NCI-H1694 treated with DMSO at 0.1 percent for 48 hours (cell line): Measurements from ENCODE around the gene MAP1S.

Source experiments
- DNase-seq: peaks from one replicate; lab custom pipeline; 2025; lab: John Stamatoyannopoulos, UW

MAP1S gene

DNA sequence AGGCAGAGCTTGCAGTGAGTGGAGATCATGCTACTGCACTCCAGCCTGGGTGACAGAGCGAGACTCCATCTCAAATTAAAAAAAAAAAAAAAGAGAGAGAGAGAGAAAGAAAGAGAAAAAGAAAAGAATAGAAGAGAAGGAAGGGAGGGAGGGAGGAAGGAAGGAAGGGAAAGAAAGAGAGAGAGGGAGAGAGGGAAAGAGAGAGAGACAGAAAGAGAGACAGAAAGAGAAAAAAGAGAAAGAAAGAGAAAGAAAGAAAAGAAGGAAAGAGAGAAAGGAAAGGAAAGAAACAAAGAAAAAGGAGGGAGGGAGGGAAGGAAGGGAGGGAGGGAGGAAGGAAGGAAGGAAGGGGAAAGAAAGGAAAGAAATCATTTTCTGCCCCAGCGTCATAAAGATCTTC, 24.1 kb upstream of the MAP1S start:
- DNase-seq, result no peak

DNA sequence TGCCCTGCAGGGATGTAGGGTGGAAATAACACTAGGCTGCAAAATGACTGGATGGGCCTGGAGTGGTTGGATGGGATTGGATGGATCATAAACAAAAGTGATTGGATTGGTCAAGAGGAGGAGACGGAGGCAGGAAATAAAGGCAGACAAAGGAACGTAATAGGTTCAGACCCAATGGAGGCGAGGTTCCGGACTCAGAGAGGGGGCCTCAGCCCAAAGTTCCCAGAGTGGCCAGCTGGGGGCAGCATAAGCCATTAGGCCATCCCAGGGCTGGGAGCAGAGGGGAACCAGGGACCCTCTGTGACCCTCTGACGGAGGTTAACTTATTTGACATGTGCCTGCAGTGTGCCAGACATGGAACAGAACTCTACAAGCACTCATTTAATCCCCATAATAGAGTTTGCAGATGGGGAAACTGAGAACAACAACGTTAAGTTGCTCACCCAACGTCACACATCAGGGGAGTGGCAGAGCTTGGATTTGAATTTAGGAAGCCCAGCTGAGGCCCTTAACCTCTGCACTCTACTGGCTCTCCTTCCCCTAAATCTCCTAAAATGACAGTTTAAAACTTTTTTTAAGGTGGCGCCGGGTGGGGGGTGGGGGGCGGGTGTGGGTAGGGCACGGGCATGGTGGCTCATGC, 15.3 kb upstream of the MAP1S start:
- no peak for DNase-seq

DNA sequence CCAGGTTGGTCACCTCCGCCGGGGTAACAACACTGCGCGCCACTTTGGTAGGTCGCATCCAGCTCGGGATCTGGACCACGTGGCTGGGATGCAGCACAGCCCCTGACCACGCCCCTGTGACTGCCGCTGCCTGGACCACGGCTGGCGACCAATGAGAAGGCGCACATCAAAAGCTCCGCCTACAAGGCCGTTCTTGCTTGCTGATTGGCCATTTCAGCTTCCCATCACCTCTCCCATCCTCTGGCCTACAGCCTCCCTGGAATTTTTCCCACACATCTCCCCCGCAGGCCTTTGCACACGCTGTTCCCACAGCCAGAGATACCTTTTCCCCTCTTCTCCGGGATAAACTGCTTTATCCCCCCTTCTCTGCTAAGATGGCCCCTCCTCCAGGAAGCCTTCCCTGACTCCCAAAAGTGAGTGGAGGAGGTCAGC, 12.5 kb upstream of the MAP1S start:
- DNase-seq, result no peak

DNA sequence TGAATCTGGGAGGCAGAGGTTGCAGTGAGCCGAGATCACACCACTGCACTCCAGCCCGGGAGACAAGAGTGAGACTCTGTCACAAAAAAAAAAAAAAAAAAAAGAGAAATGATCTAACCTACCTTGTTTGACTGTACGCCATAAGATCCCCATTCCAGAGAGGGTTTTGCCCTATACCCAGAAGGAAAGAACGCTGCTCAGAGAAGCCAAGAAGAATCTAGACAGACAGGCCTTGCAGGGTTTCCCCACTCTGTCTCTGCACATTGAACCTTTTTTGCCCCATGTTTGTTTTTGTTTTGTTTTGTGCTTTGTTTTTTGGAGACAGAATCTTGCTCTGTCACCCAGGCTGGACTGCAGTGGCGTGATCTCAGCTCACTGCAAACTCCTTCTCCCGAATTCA, 7.4 kb upstream of the MAP1S start:
- DNase-seq, result no peak

DNA sequence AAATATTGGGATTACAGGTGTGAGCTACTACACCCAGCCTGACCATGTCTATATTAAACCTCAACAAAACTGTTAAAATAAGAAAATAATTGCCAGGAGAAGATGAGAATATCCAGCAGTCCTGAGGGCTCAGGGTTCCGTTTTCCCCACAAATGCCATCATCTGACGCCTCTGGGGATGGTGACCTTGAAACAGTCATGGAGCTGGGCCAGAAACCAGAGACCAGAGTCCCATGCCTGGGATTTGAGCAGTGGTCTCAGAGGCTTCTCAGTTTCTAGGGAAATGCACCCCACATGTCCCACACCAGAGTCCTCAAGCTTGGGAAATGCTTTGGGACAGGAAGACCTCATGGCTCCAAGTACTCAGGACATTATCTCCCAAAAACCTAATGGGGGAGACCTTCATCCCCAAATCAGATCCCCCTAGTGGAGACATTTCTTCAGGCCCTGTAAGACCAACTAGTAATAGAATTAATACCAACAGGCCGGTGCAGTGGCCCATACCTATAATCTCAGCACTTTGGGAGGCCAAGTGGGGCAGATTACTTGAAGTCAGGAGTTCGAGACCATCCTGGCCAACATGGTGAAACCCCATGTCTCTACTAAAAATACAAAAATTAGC, 2.9 kb upstream of the MAP1S start:
- no peak for DNase-seq

DNA sequence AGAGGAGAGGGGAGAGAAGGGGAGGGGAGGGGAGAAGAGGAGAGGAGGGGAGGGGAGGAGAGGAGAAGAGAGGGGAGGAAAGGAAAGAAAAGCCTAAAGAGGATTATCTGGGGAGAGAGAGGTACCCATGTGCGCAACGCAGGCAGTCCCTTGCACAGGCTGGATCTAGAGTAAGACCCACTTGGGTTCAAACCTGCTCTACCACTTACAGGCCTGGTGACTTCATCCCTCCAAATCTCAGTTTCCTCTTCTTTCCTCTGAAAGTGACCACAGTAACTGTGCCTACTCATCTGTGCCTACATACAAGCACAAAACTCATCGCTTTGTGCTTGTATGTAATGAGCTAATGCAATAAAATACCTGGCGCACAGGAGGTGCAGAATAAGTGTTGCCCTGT, 732 bp upstream of the MAP1S start:
- no peak for DNase-seq

DNA sequence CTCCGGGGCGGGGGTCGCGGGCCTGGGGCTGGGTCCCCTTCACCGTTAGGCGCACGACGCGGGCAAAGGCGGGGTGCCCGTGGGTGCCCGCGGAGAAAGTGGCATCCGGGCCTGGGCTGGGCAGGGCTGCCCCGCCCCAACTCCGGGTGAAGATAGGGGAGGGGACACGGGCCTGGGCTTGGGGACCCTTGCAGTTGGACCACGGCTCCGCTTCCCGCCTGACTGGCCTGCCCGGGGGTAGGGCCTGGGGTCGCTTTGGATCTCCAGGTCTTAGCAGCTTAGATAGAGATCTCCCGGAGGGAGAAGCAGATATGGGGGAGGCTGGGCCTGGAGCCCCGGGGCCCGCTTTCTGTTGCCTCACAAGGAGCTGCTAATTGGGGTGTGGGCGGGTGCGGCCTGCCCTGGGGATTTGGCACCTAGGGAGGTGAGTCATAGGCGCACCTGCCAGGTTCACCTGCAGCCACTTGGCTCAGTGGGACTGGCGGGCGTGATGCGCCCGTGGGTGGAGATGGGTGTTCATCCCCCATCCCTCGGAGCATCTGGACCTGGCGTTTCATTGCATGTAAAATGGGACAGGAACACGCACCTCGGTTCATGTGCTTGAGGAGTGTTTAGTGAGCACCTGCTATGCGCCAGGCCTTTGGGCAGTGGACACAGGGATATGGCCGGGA, 585 bp downstream of the MAP1S start:
- no peak for DNase-seq

DNA sequence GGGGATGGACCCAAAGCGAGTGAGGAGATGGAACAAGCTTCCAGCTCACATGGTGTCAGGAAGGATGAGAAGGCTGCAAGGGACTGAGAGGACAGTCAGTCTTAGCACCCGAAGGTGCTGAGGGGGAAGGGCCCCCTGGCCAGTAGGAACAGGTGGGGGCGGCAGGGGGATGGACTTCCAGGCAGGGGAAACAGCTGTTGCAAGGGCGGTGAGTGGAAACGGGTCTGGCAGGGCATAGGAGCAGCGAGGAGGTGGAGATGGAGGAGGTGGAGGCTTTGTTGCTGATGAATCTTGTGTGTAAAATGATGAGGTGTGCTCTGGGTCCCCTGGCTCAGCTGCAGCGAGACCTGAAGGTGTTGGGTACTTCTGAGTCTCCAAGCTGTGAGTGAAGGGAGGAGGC, 1.2 kb downstream of the MAP1S start:
- DNase-seq, result no peak

DNA sequence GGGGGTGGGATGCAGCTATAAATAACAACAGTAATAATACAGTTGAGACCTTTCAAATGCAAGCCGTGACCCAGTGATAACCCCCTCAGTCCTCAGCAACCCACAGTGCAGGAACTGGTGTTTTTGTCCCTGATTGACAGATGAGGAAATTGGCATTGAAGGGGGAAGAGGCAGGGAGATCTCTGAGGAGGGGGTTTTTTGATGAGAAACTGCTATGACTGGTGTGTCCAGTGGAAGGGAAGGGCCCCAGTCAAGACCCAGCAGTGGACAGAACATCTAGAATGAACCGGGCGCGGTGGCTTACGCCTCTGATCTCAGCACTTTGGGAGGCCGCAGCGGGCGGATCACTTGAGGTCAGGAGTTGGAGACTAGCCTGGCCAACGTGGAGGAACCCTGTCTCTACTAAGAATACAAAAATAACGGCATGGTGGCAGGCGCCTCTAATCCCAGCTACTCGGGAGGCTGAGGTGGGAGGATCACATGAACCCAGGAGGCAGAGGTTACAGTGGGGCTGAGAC, 1.9 kb downstream of the MAP1S start:
- DNase-seq, result no peak

DNA sequence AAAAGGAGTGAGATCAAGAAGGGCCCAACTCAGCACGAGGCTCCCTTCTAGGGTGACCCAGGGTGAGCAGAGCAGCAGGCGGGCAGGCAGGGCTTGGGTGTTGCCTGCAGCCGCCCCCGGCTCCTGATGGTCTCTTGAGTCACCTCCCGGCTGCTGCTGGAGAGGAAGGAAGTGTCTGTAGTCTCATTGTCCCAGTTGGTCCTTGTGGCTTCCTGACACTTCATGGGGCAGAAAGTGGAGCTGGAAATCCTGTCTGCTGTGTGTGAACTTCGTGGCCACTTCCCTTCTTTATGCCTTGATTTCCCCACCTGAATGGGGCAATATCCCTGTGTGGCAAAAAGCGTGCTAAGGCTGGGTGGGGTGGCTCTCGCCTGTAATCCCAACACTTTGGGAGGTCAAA, 2.5 kb downstream of the MAP1S start:
- DNase-seq, result no peak

DNA sequence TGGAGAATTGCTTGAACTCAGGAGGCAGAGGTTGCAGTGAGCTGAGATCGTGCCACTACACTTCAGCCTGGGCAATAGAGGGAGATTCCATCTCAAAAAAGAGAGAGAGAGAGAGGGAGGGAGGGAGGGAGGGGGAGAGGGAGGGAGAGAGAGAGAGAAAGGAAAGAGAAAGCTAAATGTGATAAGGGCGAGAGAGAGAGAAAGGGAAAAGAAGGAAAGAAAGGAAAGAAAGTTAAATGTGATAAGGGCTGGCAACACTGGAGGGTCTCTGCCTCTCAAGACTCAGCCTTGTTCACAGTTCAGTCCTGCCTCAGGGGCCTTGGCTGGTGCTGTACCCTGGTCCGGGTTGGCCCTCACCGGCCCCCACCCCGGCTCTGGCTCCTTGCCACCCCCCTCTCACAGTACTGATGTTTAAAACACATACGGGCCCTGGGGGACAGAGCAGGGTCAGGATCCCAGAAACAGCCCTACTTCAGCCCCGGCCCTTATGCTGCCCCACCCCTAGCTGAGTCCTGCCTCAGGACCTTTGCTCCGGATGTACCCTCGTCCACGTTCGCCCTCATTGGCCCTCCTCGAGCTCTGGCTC, 3.5 kb downstream of the MAP1S start:
- DNase-seq, result no peak

DNA sequence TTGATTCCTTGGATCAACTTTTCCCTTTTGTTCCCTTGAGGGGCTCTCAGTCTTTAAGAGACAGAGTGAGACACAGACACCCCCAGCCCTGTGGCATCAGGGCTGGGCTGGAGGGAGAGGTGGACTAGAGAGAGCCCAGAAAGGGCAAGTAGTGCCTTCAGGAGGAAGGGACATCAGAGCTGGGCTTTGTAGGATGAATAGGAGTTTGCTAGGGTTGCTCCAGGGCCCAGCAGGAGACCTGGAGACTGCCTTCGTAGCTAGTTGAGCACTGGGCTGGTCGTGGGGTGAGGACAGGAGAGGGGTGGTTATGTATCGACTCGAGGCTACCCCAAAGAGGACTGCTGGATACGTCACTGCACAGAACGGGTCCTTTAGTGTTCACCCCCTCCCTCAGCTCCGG, 5.4 kb downstream of the MAP1S start:
- no peak for DNase-seq

DNA sequence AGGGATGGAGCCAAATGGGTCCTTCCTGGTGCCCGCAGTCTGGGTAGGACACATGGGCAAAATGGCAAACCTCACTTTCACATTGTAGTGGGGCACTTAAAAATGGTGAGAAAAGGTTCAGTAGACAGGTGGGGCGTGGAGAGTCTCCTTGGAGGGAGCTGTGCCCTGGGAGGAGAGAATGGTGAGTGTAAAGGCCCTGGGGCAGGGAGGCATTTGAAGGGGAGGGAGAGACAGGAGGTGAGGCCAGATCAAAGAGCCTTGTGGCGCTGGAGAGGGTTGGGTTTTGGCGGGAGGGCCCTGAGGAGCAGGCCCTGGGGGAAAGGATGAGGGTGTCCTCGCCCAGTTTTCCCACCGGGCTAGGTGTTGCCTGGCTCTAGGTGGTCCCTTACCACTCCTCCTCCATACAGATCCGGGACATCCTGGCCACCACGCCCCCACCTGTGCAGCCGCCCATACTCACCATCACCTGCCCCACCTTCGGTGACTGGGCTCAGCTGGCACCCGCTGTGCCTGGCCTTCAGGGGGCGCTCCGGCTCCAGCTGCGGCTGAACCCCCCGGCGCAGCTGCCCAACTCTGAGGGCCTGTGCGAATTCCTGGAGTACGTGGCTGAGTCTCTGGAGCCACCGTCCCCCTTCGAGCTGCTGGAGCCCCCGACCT, 6.3 kb downstream of the MAP1S start:
- DNase-seq, result no peak

DNA sequence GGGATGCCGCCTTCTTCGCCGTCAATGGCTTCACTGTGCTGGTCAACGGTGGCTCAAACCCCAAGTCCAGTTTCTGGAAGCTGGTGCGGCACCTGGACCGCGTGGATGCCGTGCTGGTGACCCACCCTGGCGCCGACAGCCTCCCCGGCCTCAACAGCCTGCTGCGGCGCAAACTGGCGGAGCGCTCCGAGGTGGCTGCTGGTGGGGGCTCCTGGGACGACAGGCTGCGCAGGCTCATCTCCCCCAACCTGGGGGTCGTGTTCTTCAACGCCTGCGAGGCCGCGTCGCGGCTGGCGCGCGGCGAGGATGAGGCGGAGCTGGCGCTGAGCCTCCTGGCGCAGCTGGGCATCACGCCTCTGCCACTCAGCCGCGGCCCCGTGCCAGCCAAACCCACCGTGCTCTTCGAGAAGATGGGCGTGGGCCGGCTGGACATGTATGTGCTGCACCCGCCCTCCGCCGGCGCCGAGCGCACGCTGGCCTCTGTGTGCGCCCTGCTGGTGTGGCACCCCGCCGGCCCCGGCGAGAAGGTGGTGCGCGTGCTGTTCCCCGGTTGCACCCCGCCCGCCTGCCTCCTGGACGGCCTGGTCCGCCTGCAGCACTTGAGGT, 7.0 kb downstream of the MAP1S start:
- no peak for DNase-seq

DNA sequence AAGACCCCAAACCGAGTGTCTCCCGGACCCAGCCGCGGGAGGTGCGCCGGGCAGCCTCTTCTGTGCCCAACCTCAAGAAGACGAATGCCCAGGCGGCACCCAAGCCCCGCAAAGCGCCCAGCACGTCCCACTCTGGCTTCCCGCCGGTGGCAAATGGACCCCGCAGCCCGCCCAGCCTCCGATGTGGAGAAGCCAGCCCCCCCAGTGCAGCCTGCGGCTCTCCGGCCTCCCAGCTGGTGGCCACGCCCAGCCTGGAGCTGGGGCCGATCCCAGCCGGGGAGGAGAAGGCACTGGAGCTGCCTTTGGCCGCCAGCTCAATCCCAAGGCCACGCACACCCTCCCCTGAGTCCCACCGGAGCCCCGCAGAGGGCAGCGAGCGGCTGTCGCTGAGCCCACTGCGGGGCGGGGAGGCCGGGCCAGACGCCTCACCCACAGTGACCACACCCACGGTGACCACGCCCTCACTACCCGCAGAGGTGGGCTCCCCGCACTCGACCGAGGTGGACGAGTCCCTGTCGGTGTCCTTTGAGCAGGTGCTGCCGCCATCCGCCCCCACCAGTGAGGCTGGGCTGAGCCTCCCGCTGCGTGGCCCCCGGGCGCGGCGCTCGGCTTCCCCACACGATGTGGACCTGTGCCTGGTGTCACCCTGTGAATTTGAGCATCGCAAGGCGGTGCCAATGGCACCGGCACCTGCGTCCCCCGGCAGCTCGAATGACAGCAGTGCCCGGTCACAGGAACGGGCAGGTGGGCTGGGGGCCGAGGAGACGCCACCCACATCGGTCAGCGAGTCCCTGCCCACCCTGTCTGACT, 7.9 kb downstream of the MAP1S start:
- DNase-seq, result no peak

DNA sequence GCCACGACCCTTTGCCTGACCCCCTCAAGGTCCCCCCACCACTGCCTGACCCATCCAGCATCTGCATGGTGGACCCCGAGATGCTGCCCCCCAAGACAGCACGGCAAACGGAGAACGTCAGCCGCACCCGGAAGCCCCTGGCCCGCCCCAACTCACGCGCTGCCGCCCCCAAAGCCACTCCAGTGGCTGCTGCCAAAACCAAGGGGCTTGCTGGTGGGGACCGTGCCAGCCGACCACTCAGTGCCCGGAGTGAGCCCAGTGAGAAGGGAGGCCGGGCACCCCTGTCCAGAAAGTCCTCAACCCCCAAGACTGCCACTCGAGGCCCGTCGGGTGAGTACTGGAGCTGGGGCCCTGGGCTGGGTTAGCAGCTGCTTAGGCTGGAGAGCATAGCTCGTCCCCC, 8.6 kb downstream of the MAP1S start:
- no peak for DNase-seq

DNA sequence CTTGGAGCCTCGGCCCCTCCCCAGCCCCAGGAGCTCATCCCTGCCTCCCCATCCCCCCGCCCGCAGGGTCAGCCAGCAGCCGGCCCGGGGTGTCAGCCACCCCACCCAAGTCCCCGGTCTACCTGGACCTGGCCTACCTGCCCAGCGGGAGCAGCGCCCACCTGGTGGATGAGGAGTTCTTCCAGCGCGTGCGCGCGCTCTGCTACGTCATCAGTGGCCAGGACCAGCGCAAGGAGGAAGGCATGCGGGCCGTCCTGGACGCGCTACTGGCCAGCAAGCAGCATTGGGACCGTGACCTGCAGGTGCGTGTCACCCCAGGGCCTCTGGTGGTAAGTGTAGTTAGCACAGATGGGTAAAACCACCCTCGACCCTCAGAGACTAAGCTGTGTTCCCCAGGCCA, 13.8 kb downstream of the MAP1S start:
- DNase-seq, result no peak

DNA sequence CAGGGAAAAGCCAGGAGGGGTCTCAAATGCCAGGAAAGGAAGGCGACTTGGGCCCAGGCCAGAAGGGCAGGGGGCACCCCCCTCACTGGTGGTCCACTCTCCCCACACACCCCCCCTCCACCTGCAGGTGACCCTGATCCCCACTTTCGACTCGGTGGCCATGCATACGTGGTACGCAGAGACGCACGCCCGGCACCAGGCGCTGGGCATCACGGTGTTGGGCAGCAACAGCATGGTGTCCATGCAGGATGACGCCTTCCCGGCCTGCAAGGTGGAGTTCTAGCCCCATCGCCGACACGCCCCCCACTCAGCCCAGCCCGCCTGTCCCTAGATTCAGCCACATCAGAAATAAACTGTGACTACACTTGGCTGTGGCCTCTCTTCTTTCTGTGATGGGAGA, 14.9 kb downstream of the MAP1S start:
- no peak for DNase-seq

DNA sequence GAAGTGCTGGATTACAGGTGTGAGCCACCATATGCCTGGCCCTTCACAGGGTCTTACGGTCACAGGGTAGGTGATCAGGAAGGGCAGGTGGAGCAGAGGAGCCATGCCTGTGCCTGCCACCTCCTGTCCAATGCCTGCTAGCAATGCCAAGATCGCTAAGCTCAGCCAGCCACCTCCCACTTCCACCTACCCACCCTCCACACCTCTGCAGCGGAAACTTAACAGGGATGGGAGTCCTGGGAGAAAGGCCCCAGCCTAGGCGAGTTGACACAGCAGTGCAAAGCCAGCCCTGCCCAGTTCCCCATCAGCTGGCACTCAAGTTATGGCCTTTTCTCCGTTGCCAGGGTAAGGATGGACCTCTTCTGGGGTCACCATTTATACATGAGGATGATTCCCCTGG, 16.1 kb downstream of the MAP1S start:
- DNase-seq, result no peak

DNA sequence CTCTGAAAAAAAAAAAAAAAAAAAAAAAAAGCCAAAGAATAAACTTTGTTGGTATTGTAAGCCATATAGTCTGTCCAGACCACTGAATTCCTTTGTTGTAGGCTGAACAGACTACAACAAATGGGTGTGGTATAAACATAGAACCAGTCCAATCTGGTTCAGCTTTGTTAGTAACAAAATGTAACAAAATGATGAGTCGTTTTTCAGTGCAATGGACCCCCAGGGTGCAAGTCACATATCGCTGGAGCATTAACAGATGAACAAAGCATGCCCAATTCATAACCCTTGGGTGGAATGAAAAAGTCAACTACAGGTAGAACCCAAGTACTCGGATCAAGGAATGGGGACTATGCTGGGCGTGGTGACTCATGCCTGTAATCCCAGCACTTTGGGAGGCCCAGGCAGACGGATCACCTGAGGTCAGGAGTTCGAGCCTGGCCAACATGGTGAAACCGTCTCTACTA, 18.4 kb downstream of the MAP1S start:
- DNase-seq, result no peak
